Measurements from ENCODE around the gene DPP3.

- TF ChIP-seq CTCF (IDR thresholded peaks at IDR 0.05) (no peak), CHD4 (IDR thresholded peaks at IDR 0.05; ENCODE audit: borderline replicate concordance) (no peak), MYC (IDR thresholded peaks at IDR 0.05; ENCODE audit: borderline replicate concordance, low read length) (no peak), REST (IDR thresholded peaks at IDR 0.05) (no peak), EP300 (IDR thresholded peaks at IDR 0.05) (no peak)
Measured at GRCh38 chr11:66451663-66452062, 28.6 kb upstream of the DPP3 start.

Measured in A549 (cell line).